Hepatocyte (in vitro differentiated cells): ENCODE results near the gene FOXRED2. TPM values are rescaled to one million over a fixed set of nuclear protein-coding genes. Genes with fewer than 3 reads are reported as not detected.

Source experiments
- DNase-seq: peaks from one replicate; pipeline ENCODE4 v3.0.0-alpha.2; 2016; ENCODE audit warnings: low spot score
- H2AFZ ChIP-seq: fragments of 200-600 bp; sonication (generic); 2 replicates; pipeline ENCODE4 v1.6.0; 2016; ENCODE audit warnings: antibody characterized with exemption, mild to moderate bottlenecking
- H3K27ac ChIP-seq: fragments of 200-600 bp; sonication (generic); 2 replicates; pipeline ENCODE4 v1.5.1; 2016; ENCODE audit warnings: mild to moderate bottlenecking
- H3K27me3 ChIP-seq: fragments of 200-600 bp; sonication (generic); 2 replicates; pipeline ENCODE4 v1.6.1; 2016
- H3K36me3 ChIP-seq: fragments of 200-600 bp; sonication (generic); replicated peaks from 2 replicates; pipeline ENCODE4 v1.5.1; 2016; ENCODE audit warnings: low read depth; ENCODE audit not compliant: insufficient read depth
- H3K4me1 ChIP-seq: fragments of 200-600 bp; sonication (generic); 2 replicates; pipeline ENCODE4 v1.5.1; 2016; ENCODE audit warnings: mild to moderate bottlenecking, moderate library complexity; ENCODE audit not compliant: insufficient read depth
- H3K4me2 ChIP-seq: fragments of 200-600 bp; sonication (generic); 2 replicates; pipeline ENCODE4 v1.6.0; 2016
- H3K4me3 ChIP-seq: fragments of 200-600 bp; sonication (generic); 2 replicates; pipeline ENCODE4 v1.5.1; 2016; ENCODE audit warnings: mild to moderate bottlenecking
- H3K79me2 ChIP-seq: fragments of 200-600 bp; sonication (generic); 2 replicates; pipeline ENCODE4 v1.6.0; 2017; ENCODE audit warnings: mild to moderate bottlenecking
- H3K9me2 ChIP-seq: fragments of 200-600 bp; sonication (generic); replicated peaks from 2 replicates; pipeline ENCODE4 v1.6.0; 2017; ENCODE audit warnings: mild to moderate bottlenecking; ENCODE audit not compliant: insufficient read depth
- H3K9me3 ChIP-seq: fragments of 200-600 bp; sonication (generic); 2 replicates; pipeline ENCODE4 v1.5.1; 2016; ENCODE audit warnings: low read depth, mild to moderate bottlenecking
- H4K20me1 ChIP-seq: fragments of 200-600 bp; sonication (generic); 2 replicates; pipeline ENCODE4 v1.6.0; 2016; ENCODE audit warnings: mild to moderate bottlenecking; ENCODE audit not compliant: insufficient read depth, poor library complexity, severe bottlenecking
- EZH2 ChIP-seq: fragments of 200-600 bp; sonication (generic); IDR thresholded peaks from 2 replicates; pipeline ENCODE4 v1.6.1; 2016; ENCODE audit warnings: antibody characterized with exemption, mild to moderate bottlenecking, borderline replicate concordance
- EZH2phosphoT487 ChIP-seq: fragments of 200-600 bp; sonication (generic); IDR thresholded peaks from one replicate; pipeline ENCODE4 v1.6.1; 2018; ENCODE audit warnings: antibody characterized with exemption, mild to moderate bottlenecking, low read depth, moderate library complexity; ENCODE audit not compliant: unreplicated experiment, severe bottlenecking
- WGBS: methylation state at CpG from one replicate; pipeline ENCODE4 v1.1.6; 2016; ENCODE audit warnings: low lambda C conversion rate; ENCODE audit errors: missing lambda C conversion rate; 5-methylcytosine and 5-hydroxymethylcytosine counted together
- polyA plus RNA-seq: library from polyadenylated mRNA; unstranded; fragments of >200 nt; fragmentation: Nextera tagmentation; extraction: Ambion mirVana; gene quantifications from 2 replicates; pipeline ENCODE4 v1.2.1, GENCODE V29; 2016
- total RNA-seq: library from RNA; depleted of rRNA; stranded (reverse); fragments of >200 nt; gene quantifications from 2 replicates; pipeline ENCODE4 v1.2.3, GENCODE V29; 2014
- TF ChIP-seq, protein P1 (sequence below): fragments of 200-600 bp; sonication (generic); IDR thresholded peaks from 2 replicates; pipeline ENCODE4 v1.5.1; 2016; ENCODE audit warnings: antibody characterized with exemption, mild to moderate bottlenecking; ENCODE audit not compliant: poor library complexity

Gene FOXRED2
- total and polyA plus RNA-seq, 2 experiments from 2014 or later = 7.7 to 8.5 TPM

DNA sequence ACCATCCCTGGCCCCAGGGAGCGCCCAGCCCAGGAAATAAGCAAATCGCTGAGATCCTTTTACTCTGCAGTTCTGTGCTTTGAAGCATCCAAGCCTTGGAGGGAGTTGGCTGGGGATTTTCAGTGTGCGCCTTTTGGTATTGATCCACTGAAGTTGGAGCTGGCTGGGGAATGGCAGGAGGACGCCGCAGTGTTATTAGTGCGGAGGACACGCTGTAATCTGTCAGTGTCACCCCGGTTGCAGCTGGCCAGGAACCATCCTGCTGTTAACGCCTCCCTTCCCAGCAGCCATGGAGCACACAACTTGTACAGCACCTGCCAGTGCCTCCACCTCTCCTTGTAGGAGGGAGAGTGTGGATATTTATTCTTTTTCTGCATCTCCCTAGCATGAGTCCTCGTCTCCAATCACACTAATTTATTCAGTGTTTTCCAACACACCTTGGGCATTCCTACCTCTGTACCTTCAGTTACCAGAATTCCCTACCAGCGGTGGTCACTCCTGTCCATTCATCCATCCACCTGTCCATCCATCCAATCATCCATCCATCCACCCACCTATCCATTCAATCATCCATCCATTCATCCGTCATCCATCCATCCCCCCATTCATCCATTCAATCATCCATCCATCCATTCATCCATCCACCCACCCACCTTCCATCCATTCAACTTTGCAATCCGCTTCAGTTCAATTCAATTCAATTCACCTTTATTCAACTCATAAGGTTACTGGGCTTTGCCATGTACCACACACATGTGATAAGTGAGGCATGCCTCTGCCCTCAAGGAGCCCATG, 44.1 kb upstream of the FOXRED2 start:
- no peak for DNase-seq
- TF ChIP-seq EZH2 (no peak), EZH2phosphoT487 (no peak)
- TF ChIP-seq, protein P1, sequence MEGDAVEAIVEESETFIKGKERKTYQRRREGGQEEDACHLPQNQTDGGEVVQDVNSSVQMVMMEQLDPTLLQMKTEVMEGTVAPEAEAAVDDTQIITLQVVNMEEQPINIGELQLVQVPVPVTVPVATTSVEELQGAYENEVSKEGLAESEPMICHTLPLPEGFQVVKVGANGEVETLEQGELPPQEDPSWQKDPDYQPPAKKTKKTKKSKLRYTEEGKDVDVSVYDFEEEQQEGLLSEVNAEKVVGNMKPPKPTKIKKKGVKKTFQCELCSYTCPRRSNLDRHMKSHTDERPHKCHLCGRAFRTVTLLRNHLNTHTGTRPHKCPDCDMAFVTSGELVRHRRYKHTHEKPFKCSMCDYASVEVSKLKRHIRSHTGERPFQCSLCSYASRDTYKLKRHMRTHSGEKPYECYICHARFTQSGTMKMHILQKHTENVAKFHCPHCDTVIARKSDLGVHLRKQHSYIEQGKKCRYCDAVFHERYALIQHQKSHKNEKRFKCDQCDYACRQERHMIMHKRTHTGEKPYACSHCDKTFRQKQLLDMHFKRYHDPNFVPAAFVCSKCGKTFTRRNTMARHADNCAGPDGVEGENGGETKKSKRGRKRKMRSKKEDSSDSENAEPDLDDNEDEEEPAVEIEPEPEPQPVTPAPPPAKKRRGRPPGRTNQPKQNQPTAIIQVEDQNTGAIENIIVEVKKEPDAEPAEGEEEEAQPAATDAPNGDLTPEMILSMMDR = no peak
- Histone ChIP-seq H2AFZ (no peak overlapping the region), H3K79me2 (no peaks in the 10 kb centered on the region), H4K20me1 (no peaks in the 10 kb centered on the region), H3K27me3 (peaks cover 9% of the 10 kb centered on the region), H3K4me3 (no peak overlapping the region), H3K36me3 (no peaks in the 10 kb centered on the region), H3K9me2 (no peaks in the 10 kb centered on the region), H3K4me2 (no peak overlapping the region), H3K4me1 (no peaks in the 10 kb centered on the region), H3K9me3 (no peaks in the 10 kb centered on the region), H3K27ac (no peak overlapping the region)
- 89% methylated on average over 13 of the region's 13 CpGs for WGBS

DNA sequence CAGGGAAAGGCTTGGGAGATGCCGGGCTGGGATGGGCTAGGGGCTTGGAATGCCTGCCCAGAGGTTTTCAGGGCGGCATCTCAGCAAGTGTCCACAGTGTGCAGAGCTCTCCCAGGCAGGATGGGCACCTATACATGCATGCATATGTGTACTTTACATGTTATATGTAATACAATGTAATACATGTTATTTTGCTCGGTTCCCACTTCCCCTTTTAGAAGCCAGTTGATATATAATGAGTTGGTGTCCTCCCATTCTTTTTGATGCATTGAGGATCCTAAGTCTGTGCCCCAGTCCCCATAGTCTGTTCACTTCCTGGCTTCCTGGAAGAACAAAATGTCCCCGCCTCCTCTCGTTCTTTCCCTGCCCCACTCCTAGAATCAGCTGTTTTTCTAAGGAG, 42.2 kb upstream of the FOXRED2 start:
- Histone ChIP-seq H3K9me2 (no peaks in the 10 kb centered on the region), H3K36me3 (no peaks in the 10 kb centered on the region), H4K20me1 (no peaks in the 10 kb centered on the region), H3K4me1 (no peaks in the 10 kb centered on the region), H3K79me2 (no peaks in the 10 kb centered on the region), H3K27me3 (peaks cover 9% of the 10 kb centered on the region), H3K4me2 (no peak overlapping the region), H3K9me3 (no peaks in the 10 kb centered on the region), H3K27ac (no peak overlapping the region), H2AFZ (no peak overlapping the region), H3K4me3 (no peak overlapping the region)
- 78% methylated on average over 5 of the region's 5 CpGs for WGBS
- TF ChIP-seq, protein P1 = no peak
- TF ChIP-seq EZH2phosphoT487 (no peak), EZH2 (no peak)
- DNase-seq = no peak

DNA sequence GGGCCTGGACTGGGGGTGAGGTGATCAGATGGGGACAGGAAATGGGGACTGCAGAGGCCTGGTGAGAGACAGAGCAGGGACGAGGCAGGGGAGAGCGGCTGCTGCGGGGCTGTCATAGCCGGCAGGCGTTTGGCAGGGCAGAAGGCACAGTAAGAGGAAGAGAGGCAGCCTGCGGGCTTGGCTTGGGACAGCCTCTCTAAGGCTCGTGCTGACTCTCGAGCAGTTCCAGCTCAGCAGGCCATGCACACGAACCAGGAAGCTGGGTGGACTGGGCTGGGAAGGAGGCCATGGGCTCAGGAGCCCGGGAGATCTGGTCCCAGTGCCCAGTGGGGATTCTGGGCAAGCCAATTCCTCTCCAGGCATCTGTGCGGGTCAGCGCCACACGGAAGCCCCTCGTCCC, 41.8 kb upstream of the FOXRED2 start:
- no peak for TF ChIP-seq EZH2
- TF ChIP-seq, protein P1 = no peak
- no peak for TF ChIP-seq EZH2phosphoT487
- no peaks in the 10 kb centered on the region for H3K79me2 ChIP-seq
- H3K4me3 ChIP-seq = no peak overlapping the region
- no peaks in the 10 kb centered on the region for H3K4me1 ChIP-seq
- no peak for DNase-seq
- H2AFZ ChIP-seq = no peak overlapping the region
- H4K20me1 ChIP-seq = no peaks in the 10 kb centered on the region
- H3K9me3 ChIP-seq = no peaks in the 10 kb centered on the region
- no peak overlapping the region for H3K4me2 ChIP-seq
- H3K9me2 ChIP-seq = no peaks in the 10 kb centered on the region
- no peaks in the 10 kb centered on the region for H3K36me3 ChIP-seq
- peaks cover 9% of the 10 kb centered on the region for H3K27me3 ChIP-seq
- WGBS = 66% methylated on average over 14 of the region's 14 CpGs
- H3K27ac ChIP-seq = no peak overlapping the region
